Measurements from ENCODE around the gene SERPINA10. TPM values are rescaled to one million over a fixed set of nuclear protein-coding genes. Genes with fewer than 3 reads are reported as not detected.

SERPINA10 gene
- total and polyA plus RNA-seq, 2 experiments from 2014 or later = 0.11 TPM; not detected in 1

DNA sequence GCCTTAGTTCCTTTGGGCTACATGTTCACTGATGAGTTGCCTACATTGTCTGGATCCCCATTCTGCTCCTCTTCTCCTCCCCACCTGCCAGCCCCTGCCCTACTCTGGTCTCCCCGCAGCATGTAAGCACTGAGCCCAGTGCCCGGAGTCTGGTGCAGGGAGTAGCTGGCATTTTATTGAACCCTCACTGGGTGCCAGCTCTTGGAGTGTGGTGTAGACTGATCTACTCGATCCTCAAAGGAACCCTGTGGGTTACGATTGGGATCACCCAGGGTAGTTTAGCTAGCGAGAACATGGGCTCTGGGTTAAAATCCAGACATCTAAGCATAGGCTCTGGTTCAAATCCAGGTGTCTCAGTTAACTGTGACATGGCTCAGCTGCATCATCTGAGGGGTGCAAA, 38.4 kb upstream of the SERPINA10 start:
- H3K9me2 ChIP-seq (ENCODE audit: insufficient read depth) = no peaks in the 10 kb centered on the region
- H3K4me1 Mint-ChIP-seq = peaks cover 6% of the 10 kb centered on the region; the same call in 2 of the 3 replicates
- no peak for DNase-seq (ENCODE audit: low spot score)
- no peak overlapping the region for H3K4me3 ChIP-seq
- H3K79me2 ChIP-seq (replicated peaks; ENCODE audit: insufficient read depth) = no peaks in the 10 kb centered on the region
- no peak overlapping the region for H3K27ac ChIP-seq (ENCODE audit: low read depth)
- H3K4me1 ChIP-seq (ENCODE audit: insufficient read depth) = no peaks in the 10 kb centered on the region
- no peaks in the 10 kb centered on the region for H3K9me3 Mint-ChIP-seq
- no peak for ATAC-seq
- no peaks in the 10 kb centered on the region for H3K36me3 ChIP-seq (ENCODE audit: insufficient read depth)
- TF ChIP-seq CREB1 (CRISPR knock-in tag; IDR thresholded peaks at IDR 0.05; ENCODE audit: low read depth) (no peak), POLR2AphosphoS5 (IDR thresholded peaks at IDR 0.05; ENCODE audit: low read depth) (no peak), NANOG (IDR thresholded peaks at IDR 0.05; ENCODE audit: borderline replicate concordance) (no peak), ZNF114 (CRISPR knock-in tag; IDR thresholded peaks at IDR 0.05) (no peak), EZH2 (IDR thresholded peaks at IDR 0.05; ENCODE audit: low read depth, unreplicated experiment) (no peak), EZH2phosphoT487 (IDR thresholded peaks at IDR 0.05; ENCODE audit: unreplicated experiment) (no peak), STAT1 (IDR thresholded peaks at IDR 0.05; ENCODE audit: unreplicated experiment) (no peak), JUNB (IDR thresholded peaks at IDR 0.05; ENCODE audit: unreplicated experiment) (no peak), ZNF331 (CRISPR knock-in tag; IDR thresholded peaks at IDR 0.05; ENCODE audit: low read depth) (no peak)
- TF ChIP-seq, protein P1, sequence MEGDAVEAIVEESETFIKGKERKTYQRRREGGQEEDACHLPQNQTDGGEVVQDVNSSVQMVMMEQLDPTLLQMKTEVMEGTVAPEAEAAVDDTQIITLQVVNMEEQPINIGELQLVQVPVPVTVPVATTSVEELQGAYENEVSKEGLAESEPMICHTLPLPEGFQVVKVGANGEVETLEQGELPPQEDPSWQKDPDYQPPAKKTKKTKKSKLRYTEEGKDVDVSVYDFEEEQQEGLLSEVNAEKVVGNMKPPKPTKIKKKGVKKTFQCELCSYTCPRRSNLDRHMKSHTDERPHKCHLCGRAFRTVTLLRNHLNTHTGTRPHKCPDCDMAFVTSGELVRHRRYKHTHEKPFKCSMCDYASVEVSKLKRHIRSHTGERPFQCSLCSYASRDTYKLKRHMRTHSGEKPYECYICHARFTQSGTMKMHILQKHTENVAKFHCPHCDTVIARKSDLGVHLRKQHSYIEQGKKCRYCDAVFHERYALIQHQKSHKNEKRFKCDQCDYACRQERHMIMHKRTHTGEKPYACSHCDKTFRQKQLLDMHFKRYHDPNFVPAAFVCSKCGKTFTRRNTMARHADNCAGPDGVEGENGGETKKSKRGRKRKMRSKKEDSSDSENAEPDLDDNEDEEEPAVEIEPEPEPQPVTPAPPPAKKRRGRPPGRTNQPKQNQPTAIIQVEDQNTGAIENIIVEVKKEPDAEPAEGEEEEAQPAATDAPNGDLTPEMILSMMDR (conservative IDR thresholded peaks at IDR 0.05; ENCODE audit: low read depth in 2 of 2) = no peak
- TF ChIP-seq, protein P2, sequence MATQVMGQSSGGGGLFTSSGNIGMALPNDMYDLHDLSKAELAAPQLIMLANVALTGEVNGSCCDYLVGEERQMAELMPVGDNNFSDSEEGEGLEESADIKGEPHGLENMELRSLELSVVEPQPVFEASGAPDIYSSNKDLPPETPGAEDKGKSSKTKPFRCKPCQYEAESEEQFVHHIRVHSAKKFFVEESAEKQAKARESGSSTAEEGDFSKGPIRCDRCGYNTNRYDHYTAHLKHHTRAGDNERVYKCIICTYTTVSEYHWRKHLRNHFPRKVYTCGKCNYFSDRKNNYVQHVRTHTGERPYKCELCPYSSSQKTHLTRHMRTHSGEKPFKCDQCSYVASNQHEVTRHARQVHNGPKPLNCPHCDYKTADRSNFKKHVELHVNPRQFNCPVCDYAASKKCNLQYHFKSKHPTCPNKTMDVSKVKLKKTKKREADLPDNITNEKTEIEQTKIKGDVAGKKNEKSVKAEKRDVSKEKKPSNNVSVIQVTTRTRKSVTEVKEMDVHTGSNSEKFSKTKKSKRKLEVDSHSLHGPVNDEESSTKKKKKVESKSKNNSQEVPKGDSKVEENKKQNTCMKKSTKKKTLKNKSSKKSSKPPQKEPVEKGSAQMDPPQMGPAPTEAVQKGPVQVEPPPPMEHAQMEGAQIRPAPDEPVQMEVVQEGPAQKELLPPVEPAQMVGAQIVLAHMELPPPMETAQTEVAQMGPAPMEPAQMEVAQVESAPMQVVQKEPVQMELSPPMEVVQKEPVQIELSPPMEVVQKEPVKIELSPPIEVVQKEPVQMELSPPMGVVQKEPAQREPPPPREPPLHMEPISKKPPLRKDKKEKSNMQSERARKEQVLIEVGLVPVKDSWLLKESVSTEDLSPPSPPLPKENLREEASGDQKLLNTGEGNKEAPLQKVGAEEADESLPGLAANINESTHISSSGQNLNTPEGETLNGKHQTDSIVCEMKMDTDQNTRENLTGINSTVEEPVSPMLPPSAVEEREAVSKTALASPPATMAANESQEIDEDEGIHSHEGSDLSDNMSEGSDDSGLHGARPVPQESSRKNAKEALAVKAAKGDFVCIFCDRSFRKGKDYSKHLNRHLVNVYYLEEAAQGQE (IDR thresholded peaks at IDR 0.05; ENCODE audit: unreplicated experiment) = no peak
- TF ChIP-seq, protein P3, sequence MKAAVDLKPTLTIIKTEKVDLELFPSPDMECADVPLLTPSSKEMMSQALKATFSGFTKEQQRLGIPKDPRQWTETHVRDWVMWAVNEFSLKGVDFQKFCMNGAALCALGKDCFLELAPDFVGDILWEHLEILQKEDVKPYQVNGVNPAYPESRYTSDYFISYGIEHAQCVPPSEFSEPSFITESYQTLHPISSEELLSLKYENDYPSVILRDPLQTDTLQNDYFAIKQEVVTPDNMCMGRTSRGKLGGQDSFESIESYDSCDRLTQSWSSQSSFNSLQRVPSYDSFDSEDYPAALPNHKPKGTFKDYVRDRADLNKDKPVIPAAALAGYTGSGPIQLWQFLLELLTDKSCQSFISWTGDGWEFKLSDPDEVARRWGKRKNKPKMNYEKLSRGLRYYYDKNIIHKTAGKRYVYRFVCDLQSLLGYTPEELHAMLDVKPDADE (IDR thresholded peaks at IDR 0.05) = no peak
- TF ChIP-seq, protein P4, sequence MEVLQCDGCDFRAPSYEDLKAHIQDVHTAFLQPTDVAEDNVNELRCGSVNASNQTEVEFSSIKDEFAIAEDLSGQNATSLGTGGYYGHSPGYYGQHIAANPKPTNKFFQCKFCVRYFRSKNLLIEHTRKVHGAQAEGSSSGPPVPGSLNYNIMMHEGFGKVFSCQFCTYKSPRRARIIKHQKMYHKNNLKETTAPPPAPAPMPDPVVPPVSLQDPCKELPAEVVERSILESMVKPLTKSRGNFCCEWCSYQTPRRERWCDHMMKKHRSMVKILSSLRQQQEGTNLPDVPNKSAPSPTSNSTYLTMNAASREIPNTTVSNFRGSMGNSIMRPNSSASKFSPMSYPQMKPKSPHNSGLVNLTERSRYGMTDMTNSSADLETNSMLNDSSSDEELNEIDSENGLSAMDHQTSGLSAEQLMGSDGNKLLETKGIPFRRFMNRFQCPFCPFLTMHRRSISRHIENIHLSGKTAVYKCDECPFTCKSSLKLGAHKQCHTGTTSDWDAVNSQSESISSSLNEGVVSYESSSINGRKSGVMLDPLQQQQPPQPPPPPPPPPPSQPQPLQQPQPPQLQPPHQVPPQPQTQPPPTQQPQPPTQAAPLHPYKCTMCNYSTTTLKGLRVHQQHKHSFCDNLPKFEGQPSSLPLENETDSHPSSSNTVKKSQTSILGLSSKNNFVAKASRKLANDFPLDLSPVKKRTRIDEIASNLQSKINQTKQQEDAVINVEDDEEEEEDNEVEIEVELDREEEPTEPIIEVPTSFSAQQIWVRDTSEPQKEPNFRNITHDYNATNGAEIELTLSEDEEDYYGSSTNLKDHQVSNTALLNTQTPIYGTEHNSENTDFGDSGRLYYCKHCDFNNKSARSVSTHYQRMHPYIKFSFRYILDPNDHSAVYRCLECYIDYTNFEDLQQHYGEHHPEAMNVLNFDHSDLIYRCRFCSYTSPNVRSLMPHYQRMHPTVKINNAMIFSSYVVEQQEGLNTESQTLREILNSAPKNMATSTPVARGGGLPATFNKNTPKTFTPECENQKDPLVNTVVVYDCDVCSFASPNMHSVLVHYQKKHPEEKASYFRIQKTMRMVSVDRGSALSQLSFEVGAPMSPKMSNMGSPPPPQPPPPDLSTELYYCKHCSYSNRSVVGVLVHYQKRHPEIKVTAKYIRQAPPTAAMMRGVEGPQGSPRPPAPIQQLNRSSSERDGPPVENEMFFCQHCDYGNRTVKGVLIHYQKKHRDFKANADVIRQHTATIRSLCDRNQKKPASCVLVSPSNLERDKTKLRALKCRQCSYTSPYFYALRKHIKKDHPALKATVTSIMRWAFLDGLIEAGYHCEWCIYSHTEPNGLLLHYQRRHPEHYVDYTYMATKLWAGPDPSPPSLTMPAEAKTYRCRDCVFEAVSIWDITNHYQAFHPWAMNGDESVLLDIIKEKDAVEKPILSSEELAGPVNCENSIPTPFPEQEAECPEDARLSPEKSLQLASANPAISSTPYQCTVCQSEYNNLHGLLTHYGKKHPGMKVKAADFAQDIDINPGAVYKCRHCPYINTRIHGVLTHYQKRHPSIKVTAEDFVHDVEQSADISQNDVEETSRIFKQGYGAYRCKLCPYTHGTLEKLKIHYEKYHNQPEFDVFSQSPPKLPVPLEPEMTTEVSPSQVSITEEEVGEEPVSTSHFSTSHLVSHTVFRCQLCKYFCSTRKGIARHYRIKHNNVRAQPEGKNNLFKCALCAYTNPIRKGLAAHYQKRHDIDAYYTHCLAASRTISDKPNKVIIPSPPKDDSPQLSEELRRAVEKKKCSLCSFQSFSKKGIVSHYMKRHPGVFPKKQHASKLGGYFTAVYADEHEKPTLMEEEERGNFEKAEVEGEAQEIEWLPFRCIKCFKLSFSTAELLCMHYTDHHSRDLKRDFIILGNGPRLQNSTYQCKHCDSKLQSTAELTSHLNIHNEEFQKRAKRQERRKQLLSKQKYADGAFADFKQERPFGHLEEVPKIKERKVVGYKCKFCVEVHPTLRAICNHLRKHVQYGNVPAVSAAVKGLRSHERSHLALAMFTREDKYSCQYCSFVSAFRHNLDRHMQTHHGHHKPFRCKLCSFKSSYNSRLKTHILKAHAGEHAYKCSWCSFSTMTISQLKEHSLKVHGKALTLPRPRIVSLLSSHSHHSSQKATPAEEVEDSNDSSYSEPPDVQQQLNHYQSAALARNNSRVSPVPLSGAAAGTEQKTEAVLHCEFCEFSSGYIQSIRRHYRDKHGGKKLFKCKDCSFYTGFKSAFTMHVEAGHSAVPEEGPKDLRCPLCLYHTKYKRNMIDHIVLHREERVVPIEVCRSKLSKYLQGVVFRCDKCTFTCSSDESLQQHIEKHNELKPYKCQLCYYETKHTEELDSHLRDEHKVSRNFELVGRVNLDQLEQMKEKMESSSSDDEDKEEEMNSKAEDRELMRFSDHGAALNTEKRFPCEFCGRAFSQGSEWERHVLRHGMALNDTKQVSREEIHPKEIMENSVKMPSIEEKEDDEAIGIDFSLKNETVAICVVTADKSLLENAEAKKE (CRISPR knock-in tag; IDR thresholded peaks at IDR 0.05) = no peak
- no peak overlapping the region for H3K4me3 Mint-ChIP-seq
- H3K36me3 Mint-ChIP-seq (ENCODE audit: low read depth) = no peaks in the 10 kb centered on the region
- no peaks in the 10 kb centered on the region for H3F3A ChIP-seq (replicated peaks; ENCODE audit: low read depth)
- H3K27me3 Mint-ChIP-seq (ENCODE audit: insufficient read depth, low read depth, poor library complexity) = peaks cover 3% of the 10 kb centered on the region
- no peaks in the 10 kb centered on the region for H4K20me1 ChIP-seq (replicated peaks; ENCODE audit: insufficient read depth)
- no peak overlapping the region for H2AFZ ChIP-seq
- no peak overlapping the region for H3K4me2 ChIP-seq
- no peak overlapping the region for H3K27ac Mint-ChIP-seq
- H3K27me3 ChIP-seq (ENCODE audit: insufficient read depth) = no peaks in the 10 kb centered on the region

Measured in GM23338 (cell line).